Measurements from ENCODE around the gene CXCL3. TPM values are rescaled to one million over a fixed set of nuclear protein-coding genes. Genes with fewer than 3 reads are reported as not detected.

The CXCL3 gene
- total RNA-seq, 1 experiment from 2014 or later, result 1.9 TPM

DNA sequence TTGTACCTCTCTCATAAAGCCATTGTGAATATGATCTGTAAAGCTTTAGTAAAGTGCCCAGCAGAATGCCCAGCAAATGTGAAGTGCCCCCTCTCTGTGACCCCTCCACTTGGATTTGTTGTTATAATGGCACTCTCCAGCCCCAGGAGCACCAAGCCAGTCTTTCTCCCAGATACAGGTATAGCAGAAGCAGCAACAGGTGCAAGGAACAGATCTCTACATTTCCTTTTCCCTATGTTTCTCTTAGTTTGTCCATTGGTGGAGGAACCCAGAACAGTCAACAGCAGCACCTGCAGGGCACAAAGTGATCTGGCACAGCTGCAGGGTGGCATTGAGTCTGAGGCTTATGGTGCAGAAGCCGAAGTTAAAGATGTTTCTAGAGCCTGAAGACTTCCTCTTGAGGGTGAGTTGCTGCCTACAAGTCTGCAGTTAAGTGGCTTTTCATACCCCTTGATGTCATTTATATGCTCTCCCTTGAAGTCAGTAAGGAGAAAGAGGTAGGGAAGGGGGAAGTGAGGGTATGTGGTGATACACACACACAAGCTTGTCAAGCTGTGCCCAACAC, 16.1 kb upstream of the CXCL3 start:
- Histone ChIP-seq H3K27me3 (ENCODE audit: insufficient read depth, low read length) (no peaks in the 10 kb centered on the region), H3K79me2 (ENCODE audit: insufficient read depth, low read length) (no peaks in the 10 kb centered on the region), H4K20me1 (ENCODE audit: insufficient read depth) (no peaks in the 10 kb centered on the region), H3K4me1 (ENCODE audit: control insufficient read depth in 1 of 2, insufficient read depth in 2 of 2, low read length in 2 of 2) (peaks cover 8 to 15% of the 10 kb centered on the region in 2 experiments), H3K9me2 (ENCODE audit: insufficient read depth) (no peaks in the 10 kb centered on the region), H3K27ac (ENCODE audit: low read depth, low read length) (no peak overlapping the region), H3K9ac (ENCODE audit: low read length) (no peak overlapping the region), H3K4me3 (replicated peaks in 1 of 2; ENCODE audit: low read depth in 1 of 2, low read length in 2 of 2) (no peak overlapping the region), H2AFZ (ENCODE audit: low read depth, low read length, poor library complexity, severe bottlenecking) (no peak overlapping the region), H3K4me2 (ENCODE audit: low read length) (no peak overlapping the region), H3K9me3 (ENCODE audit: control insufficient read depth in 1 of 2, insufficient read depth in 1 of 2, low read depth in 1 of 2, low read length in 2 of 2) (no peaks in the 10 kb centered on the region), H3K36me3 (ENCODE audit: control insufficient read depth in 1 of 2, insufficient read depth in 2 of 2, low read length in 2 of 2) (no peaks in the 10 kb centered on the region)
- ChIA-PET POLR2A (interaction anchor here (1.5 to 2.4 kb wide), 2 partner anchors 9 to 15 kb away, joined by 3 to 7 read pairs; no protein-coding TSS in a partner anchor), CTCF (interaction anchor here (0.7 kb wide), 1 partner anchor 10 kb away, joined by 3 read pairs; no protein-coding TSS in a partner anchor), RAD21 (ENCODE audit: low non-redundant PET in 1 of 2, low total read pairs in 2 of 2, uncharacterized antibody in 2 of 2, unreplicated experiment in 2 of 2) (no interaction called here)
- TF ChIP-seq RAD21 (IDR thresholded peaks at IDR 0.05; ENCODE audit: low read depth), result 0 out of 2 replicates have a peak, but pooled peaks have one; percentile 20
- TF ChIP-seq POLR2A (IDR thresholded peaks at IDR 0.05; ENCODE audit: borderline replicate concordance, extremely low read depth, insufficient read depth, insufficient read length), result no peak
- BruUV-seq (replicated peaks), result no TSS peak
- no peak for ATAC-seq
- intact Hi-C loops (cut with micrococcal nuclease), result loop anchor here (5.0 kb wide), 1 partner anchor 43 kb away; the partner anchor contains the start of gene CXCL2
- DNase-seq (ENCODE audit: low read depth, low spot score), result no peak

DNA sequence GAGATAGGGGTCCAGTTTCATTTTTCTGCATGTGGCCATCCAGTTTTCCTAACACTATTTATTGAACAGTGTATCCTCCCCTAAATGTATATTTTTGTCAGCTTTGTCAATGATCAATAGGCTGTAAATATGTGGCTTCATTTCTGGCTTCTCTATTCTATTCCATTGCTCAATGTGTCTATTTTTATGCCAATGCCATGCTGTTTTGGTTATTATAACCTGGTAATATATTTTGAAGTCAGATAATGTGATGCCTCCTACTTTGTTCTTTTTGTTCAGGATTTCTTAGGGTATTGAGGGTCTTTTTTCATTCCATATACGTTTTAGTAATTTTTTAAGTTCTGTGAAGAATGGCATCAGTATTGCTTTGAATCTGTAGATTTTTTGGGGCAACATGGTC, 8.7 kb upstream of the CXCL3 start:
- intact Hi-C loops (cut with micrococcal nuclease), result no loop called here
- H3K4me2 ChIP-seq (ENCODE audit: low read length), result no peak overlapping the region
- BruUV-seq (replicated peaks), result no TSS peak
- ChIA-PET RAD21 (ENCODE audit: low non-redundant PET in 1 of 2, low total read pairs in 2 of 2, uncharacterized antibody in 2 of 2, unreplicated experiment in 2 of 2) (no interaction called here), CTCF (no interaction called here), POLR2A (no interaction called here)
- H3K79me2 ChIP-seq (ENCODE audit: insufficient read depth, low read length), result no peaks in the 10 kb centered on the region
- H2AFZ ChIP-seq (ENCODE audit: low read depth, low read length, poor library complexity, severe bottlenecking), result no peak overlapping the region
- H3K36me3 ChIP-seq (ENCODE audit: control insufficient read depth in 1 of 2, insufficient read depth in 2 of 2, low read length in 2 of 2), result no peaks in the 10 kb centered on the region
- H3K27ac ChIP-seq (ENCODE audit: low read depth, low read length), result no peak overlapping the region
- H3K4me1 ChIP-seq (ENCODE audit: control insufficient read depth in 1 of 2, insufficient read depth in 2 of 2, low read length in 2 of 2), result peaks cover 0 to 7% of the 10 kb centered on the region in 2 experiments; a peak in 1 of 4 replicates
- no peak overlapping the region for H3K4me3 ChIP-seq (replicated peaks in 1 of 2; ENCODE audit: low read depth in 1 of 2, low read length in 2 of 2)
- no peaks in the 10 kb centered on the region for H3K9me3 ChIP-seq (ENCODE audit: control insufficient read depth in 1 of 2, insufficient read depth in 1 of 2, low read depth in 1 of 2, low read length in 2 of 2)
- no peak overlapping the region for H3K9ac ChIP-seq (ENCODE audit: low read length)
- no peaks in the 10 kb centered on the region for H3K9me2 ChIP-seq (ENCODE audit: insufficient read depth)
- DNase-seq (ENCODE audit: low read depth, low spot score) (no peak), ATAC-seq (no peak)
- H4K20me1 ChIP-seq (ENCODE audit: insufficient read depth), result no peaks in the 10 kb centered on the region
- no peaks in the 10 kb centered on the region for H3K27me3 ChIP-seq (ENCODE audit: insufficient read depth, low read length)
- TF ChIP-seq POLR2AphosphoS5 (IDR thresholded peaks at IDR 0.05; ENCODE audit: low read depth, low read length), result no peak
- TF ChIP-seq, protein P1, sequence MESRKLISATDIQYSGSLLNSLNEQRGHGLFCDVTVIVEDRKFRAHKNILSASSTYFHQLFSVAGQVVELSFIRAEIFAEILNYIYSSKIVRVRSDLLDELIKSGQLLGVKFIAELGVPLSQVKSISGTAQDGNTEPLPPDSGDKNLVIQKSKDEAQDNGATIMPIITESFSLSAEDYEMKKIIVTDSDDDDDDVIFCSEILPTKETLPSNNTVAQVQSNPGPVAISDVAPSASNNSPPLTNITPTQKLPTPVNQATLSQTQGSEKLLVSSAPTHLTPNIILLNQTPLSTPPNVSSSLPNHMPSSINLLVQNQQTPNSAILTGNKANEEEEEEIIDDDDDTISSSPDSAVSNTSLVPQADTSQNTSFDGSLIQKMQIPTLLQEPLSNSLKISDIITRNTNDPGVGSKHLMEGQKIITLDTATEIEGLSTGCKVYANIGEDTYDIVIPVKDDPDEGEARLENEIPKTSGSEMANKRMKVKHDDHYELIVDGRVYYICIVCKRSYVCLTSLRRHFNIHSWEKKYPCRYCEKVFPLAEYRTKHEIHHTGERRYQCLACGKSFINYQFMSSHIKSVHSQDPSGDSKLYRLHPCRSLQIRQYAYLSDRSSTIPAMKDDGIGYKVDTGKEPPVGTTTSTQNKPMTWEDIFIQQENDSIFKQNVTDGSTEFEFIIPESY (IDR thresholded peaks at IDR 0.05; ENCODE audit: extremely low read depth, insufficient replicate concordance, low read length), result no peak
- no peak for TF ChIP-seq SP1 (IDR thresholded peaks at IDR 0.05; ENCODE audit: low read depth)
- TF ChIP-seq ELF1 (IDR thresholded peaks at IDR 0.05; ENCODE audit: borderline replicate concordance, low read depth), result no peak
- TF ChIP-seq CBX3 (IDR thresholded peaks at IDR 0.05; ENCODE audit: low read depth), result no peak
- no peak for TF ChIP-seq TCF7L2 (IDR thresholded peaks at IDR 0.05; ENCODE audit: borderline replicate concordance, extremely low read depth, insufficient read depth, insufficient read length)
- TF ChIP-seq JUND (IDR thresholded peaks at IDR 0.05), result no peak
- TF ChIP-seq, protein P2, sequence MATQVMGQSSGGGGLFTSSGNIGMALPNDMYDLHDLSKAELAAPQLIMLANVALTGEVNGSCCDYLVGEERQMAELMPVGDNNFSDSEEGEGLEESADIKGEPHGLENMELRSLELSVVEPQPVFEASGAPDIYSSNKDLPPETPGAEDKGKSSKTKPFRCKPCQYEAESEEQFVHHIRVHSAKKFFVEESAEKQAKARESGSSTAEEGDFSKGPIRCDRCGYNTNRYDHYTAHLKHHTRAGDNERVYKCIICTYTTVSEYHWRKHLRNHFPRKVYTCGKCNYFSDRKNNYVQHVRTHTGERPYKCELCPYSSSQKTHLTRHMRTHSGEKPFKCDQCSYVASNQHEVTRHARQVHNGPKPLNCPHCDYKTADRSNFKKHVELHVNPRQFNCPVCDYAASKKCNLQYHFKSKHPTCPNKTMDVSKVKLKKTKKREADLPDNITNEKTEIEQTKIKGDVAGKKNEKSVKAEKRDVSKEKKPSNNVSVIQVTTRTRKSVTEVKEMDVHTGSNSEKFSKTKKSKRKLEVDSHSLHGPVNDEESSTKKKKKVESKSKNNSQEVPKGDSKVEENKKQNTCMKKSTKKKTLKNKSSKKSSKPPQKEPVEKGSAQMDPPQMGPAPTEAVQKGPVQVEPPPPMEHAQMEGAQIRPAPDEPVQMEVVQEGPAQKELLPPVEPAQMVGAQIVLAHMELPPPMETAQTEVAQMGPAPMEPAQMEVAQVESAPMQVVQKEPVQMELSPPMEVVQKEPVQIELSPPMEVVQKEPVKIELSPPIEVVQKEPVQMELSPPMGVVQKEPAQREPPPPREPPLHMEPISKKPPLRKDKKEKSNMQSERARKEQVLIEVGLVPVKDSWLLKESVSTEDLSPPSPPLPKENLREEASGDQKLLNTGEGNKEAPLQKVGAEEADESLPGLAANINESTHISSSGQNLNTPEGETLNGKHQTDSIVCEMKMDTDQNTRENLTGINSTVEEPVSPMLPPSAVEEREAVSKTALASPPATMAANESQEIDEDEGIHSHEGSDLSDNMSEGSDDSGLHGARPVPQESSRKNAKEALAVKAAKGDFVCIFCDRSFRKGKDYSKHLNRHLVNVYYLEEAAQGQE (IDR thresholded peaks at IDR 0.05; ENCODE audit: low read depth), result no peak
- no peak for TF ChIP-seq ZNF274 (IDR thresholded peaks at IDR 0.05; ENCODE audit: low read depth, low read length)
- TF ChIP-seq SRF (IDR thresholded peaks at IDR 0.05; ENCODE audit: low read depth), result no peak

All from HCT116 (cell line).